PC-9 (cell line): ENCODE results near the gene TSHZ2.

ENCODE experiments used
- EZH2 ChIP-seq: fragments of 200-600 bp; sonication (generic); IDR thresholded peaks from 2 replicates; pipeline ENCODE4 v1.8.0; 2017; ENCODE audit warnings: antibody characterized with exemption, low read depth
- TF ChIP-seq, protein P1 (sequence below): fragments of 200-600 bp; sonication (generic); conservative IDR thresholded peaks from 2 replicates; pipeline ENCODE4 v1.6.1; 2017; ENCODE audit warnings: mixed run types, antibody characterized with exemption, mild to moderate bottlenecking, moderate library complexity

DNA sequence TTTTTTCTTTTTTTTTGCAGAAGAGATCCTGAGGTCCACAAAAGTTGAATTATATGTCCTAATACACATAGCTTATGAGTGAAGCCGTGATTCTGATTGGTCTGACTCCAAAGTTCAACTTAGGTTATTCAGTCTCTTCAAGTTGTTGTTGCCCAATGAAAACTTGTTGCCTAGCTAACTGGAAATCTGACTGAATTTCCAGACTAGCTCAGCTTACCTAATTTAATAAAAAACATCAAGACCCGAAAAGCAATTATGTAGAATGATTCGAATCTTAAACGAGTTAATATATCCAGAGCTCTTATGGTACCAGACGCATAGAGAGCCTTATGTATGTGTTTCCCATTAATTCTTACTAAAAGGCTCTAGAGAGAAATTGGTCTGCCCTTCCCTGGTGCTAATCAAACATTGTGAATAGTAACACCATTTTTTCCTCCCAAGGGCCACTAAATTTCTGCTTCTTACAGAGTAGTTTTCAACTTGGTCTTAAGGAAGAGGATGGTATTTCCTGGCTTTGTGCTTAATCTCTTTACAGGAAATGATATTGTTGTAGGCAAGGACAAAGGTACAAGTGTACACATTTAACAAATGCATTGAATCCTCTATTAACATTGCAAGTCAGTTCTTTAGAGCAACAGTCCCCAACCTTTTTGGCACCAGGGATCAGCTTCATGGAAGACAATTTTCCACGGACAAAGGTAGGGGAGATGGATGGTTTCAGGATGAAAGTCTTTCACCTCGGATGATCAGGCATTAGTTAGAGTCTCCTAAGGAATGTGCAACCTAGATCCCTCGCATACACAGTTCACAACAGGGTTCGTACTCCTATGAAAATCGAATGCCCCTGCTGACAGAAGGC is 107.9 kb downstream of the TSHZ2 start:
- TF ChIP-seq, protein P1, sequence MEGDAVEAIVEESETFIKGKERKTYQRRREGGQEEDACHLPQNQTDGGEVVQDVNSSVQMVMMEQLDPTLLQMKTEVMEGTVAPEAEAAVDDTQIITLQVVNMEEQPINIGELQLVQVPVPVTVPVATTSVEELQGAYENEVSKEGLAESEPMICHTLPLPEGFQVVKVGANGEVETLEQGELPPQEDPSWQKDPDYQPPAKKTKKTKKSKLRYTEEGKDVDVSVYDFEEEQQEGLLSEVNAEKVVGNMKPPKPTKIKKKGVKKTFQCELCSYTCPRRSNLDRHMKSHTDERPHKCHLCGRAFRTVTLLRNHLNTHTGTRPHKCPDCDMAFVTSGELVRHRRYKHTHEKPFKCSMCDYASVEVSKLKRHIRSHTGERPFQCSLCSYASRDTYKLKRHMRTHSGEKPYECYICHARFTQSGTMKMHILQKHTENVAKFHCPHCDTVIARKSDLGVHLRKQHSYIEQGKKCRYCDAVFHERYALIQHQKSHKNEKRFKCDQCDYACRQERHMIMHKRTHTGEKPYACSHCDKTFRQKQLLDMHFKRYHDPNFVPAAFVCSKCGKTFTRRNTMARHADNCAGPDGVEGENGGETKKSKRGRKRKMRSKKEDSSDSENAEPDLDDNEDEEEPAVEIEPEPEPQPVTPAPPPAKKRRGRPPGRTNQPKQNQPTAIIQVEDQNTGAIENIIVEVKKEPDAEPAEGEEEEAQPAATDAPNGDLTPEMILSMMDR, result no peak
- TF ChIP-seq EZH2, result no peak
